GM21576 (cell line): Measurements from ENCODE around the gene HIPK2.
"Not testable (repeated sequence)": the region's sequence is repeated elsewhere in the genome, so short reads cannot be mapped to it uniquely, and the experiment has no call there.

Experiments used
- ATAC-seq: cut with Tn5 transposase; IDR thresholded peaks from one replicate; pipeline ENCODE4 v1.9.1; 2021; ENCODE audit warnings: mild to moderate bottlenecking, moderate library complexity; ENCODE audit not compliant: unreplicated experiment

The HIPK2 gene

GRCh38 chr7:139635526-139636302, 142.1 kb downstream of the HIPK2 start:
- no peak for ATAC-seq

- no peak for ATAC-seq
Measured at GRCh38 chr7:139634087-139634486, 143.7 kb downstream of the HIPK2 start.

DNA sequence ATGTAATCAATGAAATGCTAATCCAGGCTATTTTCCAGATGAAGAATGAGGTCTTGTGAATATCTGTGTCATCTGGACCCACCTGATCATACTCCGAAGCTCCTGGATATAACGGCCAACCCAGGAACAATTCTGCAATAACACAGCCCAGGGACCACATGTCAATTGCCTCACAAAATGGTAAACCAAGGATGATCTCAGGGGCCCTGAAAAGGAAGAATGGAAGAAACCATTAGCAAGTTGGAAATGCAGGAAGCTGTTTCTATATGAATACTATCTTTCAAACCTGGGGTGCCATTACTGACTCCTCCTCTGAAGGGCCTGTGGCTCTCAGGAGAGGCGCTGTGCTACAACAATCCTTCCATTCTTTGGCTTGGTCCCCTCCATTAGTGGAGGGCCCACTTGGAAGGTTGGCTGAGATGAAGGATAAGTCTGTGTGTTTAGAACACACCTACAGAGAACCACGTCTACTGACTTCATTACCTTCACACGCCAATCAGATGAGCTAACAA, 146.2 kb downstream of the HIPK2 start:
- no peak for ATAC-seq

GRCh38 chr7:139630643-139631519, 146.9 kb downstream of the HIPK2 start:
- no peak for ATAC-seq

GRCh38 chr7:139629392-139630082, 148.3 kb downstream of the HIPK2 start:
- no peak for ATAC-seq

- ATAC-seq, result no peak
Measured at GRCh38 chr7:139627831-139628230, 150.0 kb downstream of the HIPK2 start.

DNA sequence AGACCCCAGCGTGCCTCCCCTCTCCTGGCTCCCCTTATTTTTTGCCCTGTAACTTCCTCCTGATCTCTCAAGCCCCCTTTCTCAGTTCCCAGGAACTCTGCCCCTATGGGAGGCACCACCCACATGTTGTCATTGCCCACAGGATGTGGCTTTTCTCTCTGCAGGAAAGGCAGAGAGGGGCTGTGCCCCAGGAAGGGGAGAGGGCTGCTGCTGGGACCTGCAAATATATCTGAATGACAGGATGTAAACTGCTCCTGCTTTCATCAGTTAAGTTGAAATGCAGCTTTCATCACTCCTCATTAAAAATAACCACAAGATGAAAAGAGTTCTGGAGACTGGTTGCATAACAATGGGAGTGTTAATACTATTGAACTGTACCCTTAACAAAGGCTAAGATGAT, 151.0 kb downstream of the HIPK2 start:
- ATAC-seq, result no peak

GRCh38 chr7:139623518-139623917, 154.3 kb downstream of the HIPK2 start:
- ATAC-seq, result no peak

GRCh38 chr7:139620676-139621344, 157.0 kb downstream of the HIPK2 start:
- ATAC-seq, result peak; percentile 64

- no peak for ATAC-seq
Measured at GRCh38 chr7:139619367-139619657, 158.5 kb downstream of the HIPK2 start.

- ATAC-seq, result no peak
Measured at GRCh38 chr7:139618482-139619366, 159.1 kb downstream of the HIPK2 start.

- no peak for ATAC-seq
Measured at GRCh38 chr7:139617074-139617473, 160.7 kb downstream of the HIPK2 start.

- no peak for ATAC-seq
Measured at GRCh38 chr7:139614886-139615285, 162.9 kb downstream of the HIPK2 start.

GRCh38 chr7:139613971-139614411, 163.8 kb downstream of the HIPK2 start:
- no peak for ATAC-seq

GRCh38 chr7:139611556-139611955, 166.2 kb downstream of the HIPK2 start:
- not testable (repeated sequence) for ATAC-seq

GRCh38 chr7:139610595-139610994, 167.2 kb downstream of the HIPK2 start:
- no peak for ATAC-seq

DNA sequence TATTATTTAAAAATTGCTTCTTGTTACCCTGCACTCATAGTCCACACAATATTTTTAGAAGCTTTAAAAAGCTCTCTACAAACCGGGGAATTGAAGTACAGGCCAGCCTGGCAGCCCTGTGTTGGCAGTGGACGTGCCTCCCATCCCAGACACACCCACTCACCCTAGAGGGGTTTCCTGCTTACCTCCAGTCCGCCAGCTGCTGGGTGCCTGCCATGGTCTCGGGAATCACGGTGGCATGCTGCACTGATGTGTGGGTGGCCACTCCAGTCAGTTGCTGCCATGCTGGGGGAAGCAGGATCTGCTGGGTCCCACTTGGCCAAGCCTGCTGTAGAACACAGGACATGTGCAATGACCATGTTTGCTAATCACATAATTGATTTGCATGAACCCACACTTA, 173.9 kb downstream of the HIPK2 start:
- ATAC-seq, result no peak

- ATAC-seq, result no peak
Measured at GRCh38 chr7:139603282-139603681, 174.5 kb downstream of the HIPK2 start.

GRCh38 chr7:139602143-139602722, 175.6 kb downstream of the HIPK2 start:
- no peak for ATAC-seq
